HEK293 (cell line): Measurements from ENCODE around the gene INSIG2.

ENCODE experiments used
- CTCF ChIA-PET: fragments of 350-600 bp; formaldehyde crosslinking; extraction: SDS; loops from one replicate; lab custom pipeline; 2021; ENCODE audit warnings: antibody characterized with exemption; lab: Yijun Ruan, JAX
- POLR2A ChIA-PET: fragments of 300-600 bp; formaldehyde crosslinking; extraction: SDS; loops from one replicate; lab custom pipeline; 2020; ENCODE audit warnings: antibody characterized with exemption, inconsistent platforms; lab: Yijun Ruan, JAX
- H3K27ac ChIP-seq: fragments of 200-500 bp; sonication (Bioruptor generic); 2 replicates; pipeline ENCODE4 v1.5.1; 2014; ENCODE audit warnings: low read depth, low read length, control low read depth, inconsistent platforms; ENCODE audit errors: extremely low read depth
- H3K36me3 ChIP-seq, 2 experiments: fragments of 200-500 bp in 1 of 2; sonication (Bioruptor generic) in 1 of 2; 1 replicate in 1 of 2; 2 replicates in 1 of 2; pipeline ENCODE4 v1.5.1; 2014 to 2017; ENCODE audit warnings: inconsistent platforms in 2 of 2, low read length in 2 of 2; ENCODE audit not compliant: control insufficient read depth in 2 of 2, insufficient read depth in 1 of 2
- H3K4me1 ChIP-seq: fragments of 200-500 bp; sonication (Bioruptor generic); 2 replicates; pipeline ENCODE4 v1.5.1; 2014; ENCODE audit warnings: mild to moderate bottlenecking, low read length, inconsistent platforms; ENCODE audit not compliant: control insufficient read depth, insufficient read depth
- H3K4me3 ChIP-seq: 2 replicates; pipeline ENCODE4 v1.5.1; 2011; ENCODE audit warnings: low read depth, mild to moderate bottlenecking, control low read depth, low read length, moderate library complexity
- H3K9me3 ChIP-seq: fragments of 200-500 bp; sonication (Bioruptor generic); 2 replicates; pipeline ENCODE4 v1.5.1; 2014; ENCODE audit warnings: low read depth, low read length, inconsistent platforms; ENCODE audit not compliant: control insufficient read depth, insufficient read depth
- HOXA7 ChIP-seq: sonication (generic); formaldehyde crosslinking; IDR thresholded peaks from 2 replicates; pipeline ENCODE4 v1.8.1; 2022; ENCODE audit warnings: missing genetic modification reagents, borderline replicate concordance
- MZF1 ChIP-seq: fragments of 450-650 bp; formaldehyde crosslinking; IDR thresholded peaks from 2 replicates; pipeline ENCODE4 v1.5.1; 2017; ENCODE audit warnings: missing biosample characterization, missing genetic modification characterization, borderline replicate concordance
- PATZ1 ChIP-seq: fragments of 450-650 bp; formaldehyde crosslinking; IDR thresholded peaks from 2 replicates; pipeline ENCODE4 v1.5.1; 2016; ENCODE audit warnings: missing biosample characterization, missing genetic modification characterization
- PRDM10 ChIP-seq: fragments of 450-650 bp; formaldehyde crosslinking; IDR thresholded peaks from 2 replicates; pipeline ENCODE4 v1.5.1; 2016; ENCODE audit warnings: missing biosample characterization, missing genetic modification characterization
- SCRT1 ChIP-seq: fragments of 450-650 bp; formaldehyde crosslinking; IDR thresholded peaks from 2 replicates; pipeline ENCODE4 v1.5.1; 2016; ENCODE audit warnings: missing biosample characterization, missing genetic modification characterization, borderline replicate concordance
- SP2 ChIP-seq: fragments of 450-650 bp; formaldehyde crosslinking; IDR thresholded peaks from 2 replicates; pipeline ENCODE4 v1.5.1; 2016; ENCODE audit warnings: missing biosample characterization, missing genetic modification characterization
- SP3 ChIP-seq: fragments of 450-650 bp; formaldehyde crosslinking; IDR thresholded peaks from 2 replicates; pipeline ENCODE4 v1.5.1; 2016; ENCODE audit warnings: missing biosample characterization, missing genetic modification characterization
- YY2 ChIP-seq: fragments of 450-650 bp; formaldehyde crosslinking; IDR thresholded peaks from 2 replicates; pipeline ENCODE4 v1.5.1; 2016; ENCODE audit warnings: missing biosample characterization, missing genetic modification characterization
- ZBTB11 ChIP-seq: fragments of 450-650 bp; formaldehyde crosslinking; conservative IDR thresholded peaks from 2 replicates; pipeline ENCODE4 v1.5.1; 2016; ENCODE audit warnings: low read depth, missing biosample characterization, missing genetic modification characterization
- ZNF133 ChIP-seq: fragments of 450-650 bp; formaldehyde crosslinking; IDR thresholded peaks from 2 replicates; pipeline ENCODE4 v1.5.1; 2016; ENCODE audit warnings: missing biosample characterization, missing genetic modification characterization
- ZNF155 ChIP-seq: fragments of 450-650 bp; formaldehyde crosslinking; IDR thresholded peaks from 2 replicates; pipeline ENCODE4 v1.5.1; 2016; ENCODE audit warnings: missing biosample characterization, missing genetic modification characterization
- ZNF211 ChIP-seq: fragments of 450-650 bp; formaldehyde crosslinking; IDR thresholded peaks from 2 replicates; pipeline ENCODE4 v1.5.1; 2016; ENCODE audit warnings: low read depth, missing biosample characterization, missing genetic modification characterization
- ZNF398 ChIP-seq: fragments of 450-650 bp; formaldehyde crosslinking; IDR thresholded peaks from 2 replicates; pipeline ENCODE4 v1.5.1; 2017; ENCODE audit warnings: missing biosample characterization, missing genetic modification characterization

Gene INSIG2

GRCh38 chr2:118088051-118089024 is at the start of gene INSIG2 (continued):
- TF ChIP-seq PRDM10 (tag by site-specific recombination) (peak; percentile 18; the same call in 1 of the 2 replicates), ZNF398 (peak; percentile 29; the same call in 1 of the 2 replicates)
- TF ChIP-seq, all 188 proteins: peak for 41

- Histone ChIP-seq H3K4me1 (no peaks in the 10 kb centered on the region), H3K9me3 (no peaks in the 10 kb centered on the region), H3K36me3 (no peaks in the 10 kb centered on the region), H3K27ac (no peak overlapping the region), H3K4me3 (no peak overlapping the region)
- no peak for TF ChIP-seq HOXA7 (CRISPR knock-in tag)
- no peak for TF ChIP-seq SP2
- no peak for TF ChIP-seq MZF1 (tag by site-specific recombination)
- TF ChIP-seq ZNF155 (tag by site-specific recombination), result no peak
- no peak for TF ChIP-seq ZNF211 (tag by site-specific recombination)
- no peak for TF ChIP-seq SP3
- no peak for TF ChIP-seq SCRT1 (tag by site-specific recombination)
- no peak for TF ChIP-seq ZBTB11
- no peak for TF ChIP-seq ZNF133 (tag by site-specific recombination)
- TF ChIP-seq YY2, result no peak
- TF ChIP-seq PATZ1 (tag by site-specific recombination), result no peak
- POLR2A ChIA-PET, result interaction anchor here (1.1 kb wide), 1 partner anchor 10 kb away, joined by 3 read pairs; no protein-coding TSS in a partner anchor
- CTCF ChIA-PET, result interaction anchor here (0.6 to 1.2 kb wide), 3 partner anchors 8 to 154 kb away, joined by 3 to 7 read pairs (median 5); no protein-coding TSS in a partner anchor
Observed at GRCh38 chr2:118040891-118041290, 47.4 kb upstream of the INSIG2 start.
